GM23338 (cell line): Measurements from ENCODE around the gene SEC24C. TPM values are rescaled to one million over a fixed set of nuclear protein-coding genes. Genes with fewer than 3 reads are reported as not detected.

Source experiments
- ATAC-seq: fragments of 200-7000 bp; cut with Tn5 transposase; 3 replicates; pipeline ENCODE4 v1.9.1; 2020
- DNase-seq: peaks from one replicate; pipeline ENCODE4 v3.0.0-alpha.2; 2015; ENCODE audit warnings: low spot score
- H2AFZ ChIP-seq: fragments of 200-600 bp; sonication (generic); 2 replicates; pipeline ENCODE4 v1.8.0; 2016; ENCODE audit warnings: antibody characterized with exemption, mild to moderate bottlenecking, moderate library complexity
- H3F3A ChIP-seq: fragments of 200-600 bp; sonication (generic); replicated peaks from 2 replicates; pipeline ENCODE4 v1.8.0; 2017; ENCODE audit warnings: antibody characterized with exemption, mixed run types, low read depth
- H3K27ac ChIP-seq: fragments of 200-600 bp; sonication (generic); 2 replicates; pipeline ENCODE4 v1.6.1; 2016; ENCODE audit warnings: low read depth
- H3K27me3 ChIP-seq: fragments of 200-600 bp; sonication (generic); 2 replicates; pipeline ENCODE4 v1.8.0; 2016; ENCODE audit warnings: mild to moderate bottlenecking, mixed run types, moderate library complexity; ENCODE audit not compliant: insufficient read depth
- H3K36me3 ChIP-seq: fragments of 200-600 bp; sonication (generic); 2 replicates; pipeline ENCODE4 v1.8.0; 2016; ENCODE audit warnings: mild to moderate bottlenecking; ENCODE audit not compliant: insufficient read depth
- H3K4me1 ChIP-seq: fragments of 200-600 bp; sonication (generic); 2 replicates; pipeline ENCODE4 v1.8.0; 2016; ENCODE audit warnings: mild to moderate bottlenecking, moderate library complexity; ENCODE audit not compliant: insufficient read depth
- H3K4me2 ChIP-seq: fragments of 200-600 bp; sonication (generic); 2 replicates; pipeline ENCODE4 v1.7.1; 2017; ENCODE audit warnings: mixed run types
- H3K4me3 ChIP-seq: fragments of 200-600 bp; sonication (generic); 2 replicates; pipeline ENCODE4 v1.6.1; 2016; ENCODE audit warnings: mixed run types
- H3K79me2 ChIP-seq: fragments of 200-600 bp; sonication (generic); replicated peaks from 2 replicates; pipeline ENCODE4 v1.8.0; 2017; ENCODE audit warnings: mild to moderate bottlenecking; ENCODE audit not compliant: insufficient read depth
- H3K9me2 ChIP-seq: fragments of 200-600 bp; sonication (generic); 2 replicates; pipeline ENCODE4 v1.8.0; 2017; ENCODE audit not compliant: insufficient read depth
- H4K20me1 ChIP-seq: fragments of 200-600 bp; sonication (generic); replicated peaks from 2 replicates; pipeline ENCODE4 v1.8.0; 2017; ENCODE audit warnings: mild to moderate bottlenecking; ENCODE audit not compliant: insufficient read depth
- H3K27ac Mint-ChIP-seq: 2 replicates; pipeline ENCODE4 v1.8.0; 2020; ENCODE audit warnings: inconsistent platforms, mild to moderate bottlenecking, moderate library complexity, mixed read lengths
- H3K27me3 Mint-ChIP-seq: 3 replicates; pipeline ENCODE4 v1.8.0; 2022; ENCODE audit warnings: low read depth, mild to moderate bottlenecking, moderate library complexity, mixed read lengths, inconsistent platforms; ENCODE audit not compliant: insufficient read depth, poor library complexity
- H3K36me3 Mint-ChIP-seq: 3 replicates; pipeline ENCODE4 v1.8.0; 2021; ENCODE audit warnings: low read depth, mild to moderate bottlenecking, inconsistent platforms, moderate library complexity, mixed read lengths
- H3K4me1 Mint-ChIP-seq: 3 replicates; pipeline ENCODE4 v1.8.0; 2020; ENCODE audit warnings: mild to moderate bottlenecking, inconsistent platforms, mixed read lengths
- H3K4me3 Mint-ChIP-seq: 3 replicates; pipeline ENCODE4 v1.8.0; 2021; ENCODE audit warnings: moderate library complexity, mild to moderate bottlenecking, inconsistent platforms, mixed read lengths
- H3K9me3 Mint-ChIP-seq: 3 replicates; pipeline ENCODE4 v1.8.0; 2020; ENCODE audit warnings: moderate library complexity, mild to moderate bottlenecking, inconsistent platforms, mixed read lengths
- CREB1 ChIP-seq: fragments of 250-450 bp; sonication (Bioruptor Pico); IDR thresholded peaks from 2 replicates; pipeline ENCODE4 v1.5.0; 2020; ENCODE audit warnings: low read depth, mild to moderate bottlenecking, moderate library complexity
- CTCF ChIP-seq, 2 experiments: fragments of 200-600 bp in 1 of 2; sonication (generic) in 1 of 2; conservative IDR thresholded peaks; 2 replicates each; pipeline versions ENCODE4 v1.5.1 to v1.6.1; 2016 to 2017; ENCODE audit warnings: antibody characterized with exemption in 2 of 2, low read depth in 2 of 2, mild to moderate bottlenecking in 2 of 2, moderate library complexity in 1 of 2
- ETS1 ChIP-seq: IDR thresholded peaks from 2 replicates; pipeline ENCODE4 v1.6.1; 2016; ENCODE audit warnings: antibody characterized with exemption
- EZH2 ChIP-seq: fragments of 200-600 bp; sonication (generic); IDR thresholded peaks from one replicate; pipeline ENCODE4 v1.8.0; 2017; ENCODE audit warnings: antibody characterized with exemption, mild to moderate bottlenecking, low read depth; ENCODE audit not compliant: unreplicated experiment
- EZH2phosphoT487 ChIP-seq: fragments of 200-600 bp; sonication (generic); IDR thresholded peaks from one replicate; pipeline ENCODE4 v1.8.1; 2018; ENCODE audit warnings: antibody characterized with exemption; ENCODE audit not compliant: unreplicated experiment
- JUNB ChIP-seq: IDR thresholded peaks from one replicate; pipeline ENCODE4 v1.6.1; 2016; ENCODE audit warnings: antibody characterized with exemption; ENCODE audit not compliant: unreplicated experiment
- NANOG ChIP-seq: IDR thresholded peaks from 2 replicates; pipeline ENCODE4 v1.6.1; 2016; ENCODE audit warnings: antibody characterized with exemption, borderline replicate concordance
- POLR2AphosphoS5 ChIP-seq: IDR thresholded peaks from 2 replicates; pipeline ENCODE4 v1.6.1; 2016; ENCODE audit warnings: antibody characterized with exemption, low read depth
- REST ChIP-seq: IDR thresholded peaks from one replicate; pipeline ENCODE4 v1.6.1; 2018; ENCODE audit warnings: antibody characterized with exemption; ENCODE audit not compliant: unreplicated experiment
- STAT1 ChIP-seq: IDR thresholded peaks from one replicate; pipeline ENCODE4 v1.6.1; 2016; ENCODE audit warnings: antibody characterized with exemption; ENCODE audit not compliant: unreplicated experiment
- ZNF114 ChIP-seq: fragments of 250-450 bp; sonication (Bioruptor Pico); IDR thresholded peaks from 2 replicates; pipeline ENCODE4 v1.5.0; 2020; ENCODE audit warnings: mild to moderate bottlenecking, moderate library complexity
- ZNF331 ChIP-seq: fragments of 250-450 bp; sonication (Bioruptor Pico); IDR thresholded peaks from 2 replicates; pipeline ENCODE4 v1.5.0; 2020; ENCODE audit warnings: low read depth, mild to moderate bottlenecking, moderate library complexity
- ZNF462 ChIP-seq: fragments of 250-450 bp; sonication (Bioruptor Pico); IDR thresholded peaks from 2 replicates; pipeline ENCODE4 v1.5.0; 2020; ENCODE audit warnings: mild to moderate bottlenecking, moderate library complexity
- polyA plus RNA-seq: library from polyadenylated mRNA; unstranded; fragments of >200 nt; fragmentation: Nextera tagmentation; extraction: Ambion mirVana; gene quantifications from 2 replicates; pipeline ENCODE4 v1.2.1, GENCODE V29; 2016
- total RNA-seq: library from RNA; depleted of rRNA; stranded (reverse); fragments of >200 nt; shearing (Covaris generic); gene quantifications from 2 replicates; pipeline ENCODE4 v1.2.3, GENCODE V29; 2014

The SEC24C gene
- total and polyA plus RNA-seq, 2 experiments from 2014 or later: 16.9 to 64.2 TPM

GRCh38 chr10:73809061-73809818 is 65.1 kb downstream of the SEC24C start:
- no peaks in the 10 kb centered on the region for H3K9me3 Mint-ChIP-seq

More at GRCh38 chr10:73809061-73809818, 65.1 kb downstream of the SEC24C start:
- Mint-ChIP-seq H3K36me3 (peaks cover 38% of the 10 kb centered on the region), H3K4me3 (no peak overlapping the region; the same call in 2 of the 3 replicates), H3K27ac (no peak overlapping the region), H3K27me3 (peaks cover 14% of the 10 kb centered on the region), H3K4me1 (peaks cover 13% of the 10 kb centered on the region)
- TF ChIP-seq REST (no peak), ZNF114 (CRISPR knock-in tag) (no peak), ZNF331 (CRISPR knock-in tag) (no peak), ZNF462 (CRISPR knock-in tag) (no peak), POLR2AphosphoS5 (no peak), JUNB (no peak), CTCF (conservative IDR thresholded peaks at IDR 0.05; ENCODE audit: low read depth in 2 of 2) (no peak), STAT1 (no peak), EZH2phosphoT487 (no peak), EZH2 (no peak), NANOG (no peak), ETS1 (no peak), CREB1 (no peak)
- ATAC-seq: no peak
- Histone ChIP-seq H3K27me3 (no peaks in the 10 kb centered on the region), H2AFZ (no peak overlapping the region), H3F3A (0 out of 2 replicates have a peak, but pooled peaks cover 8% of the 10 kb centered on the region), H3K4me1 (peaks cover 7% of the 10 kb centered on the region), H3K9me2 (no peaks in the 10 kb centered on the region), H3K36me3 (peaks cover 3% of the 10 kb centered on the region; the same call in 1 of the 2 replicates), H4K20me1 (0 out of 2 replicates have a peak, but pooled peaks cover 3% of the 10 kb centered on the region), H3K27ac (no peak overlapping the region), H3K4me3 (no peak overlapping the region), H3K79me2 (no peaks in the 10 kb centered on the region), H3K4me2 (no peak overlapping the region)
- no peak for DNase-seq
